SK-N-SH (cell line): Measurements from ENCODE around the gene DCHS1.

Experiments
- EP300 ChIP-seq, 2 experiments: IDR thresholded peaks; 2 replicates each; pipeline versions ENCODE4 v1.4.0 to v1.6.1; 2012; ENCODE audit warnings: borderline replicate concordance in 1 of 2, low read depth in 1 of 2, low read length in 1 of 2
- MEF2A ChIP-seq: IDR thresholded peaks from 2 replicates; pipeline ENCODE4 v1.4.0; 2012; ENCODE audit warnings: low read depth, borderline replicate concordance
- POLR2AphosphoS5 ChIP-seq: IDR thresholded peaks from 2 replicates; pipeline ENCODE4 v1.6.1; 2012; ENCODE audit warnings: low read depth, low read length
- RFX5 ChIP-seq: IDR thresholded peaks from 2 replicates; pipeline ENCODE4 v1.6.1; 2012; ENCODE audit warnings: mild to moderate bottlenecking, improper control_type of control experiment, low read length
- RXRA ChIP-seq: IDR thresholded peaks from 2 replicates; pipeline ENCODE4 v1.4.0; 2012; ENCODE audit warnings: low read depth, mild to moderate bottlenecking, borderline replicate concordance
- SIN3A ChIP-seq: IDR thresholded peaks from 2 replicates; pipeline ENCODE4 v1.6.1; 2012; ENCODE audit warnings: low read depth, mild to moderate bottlenecking, low read length, moderate library complexity, borderline replicate concordance
- SMC3 ChIP-seq: IDR thresholded peaks from 2 replicates; pipeline ENCODE4 v1.6.1; 2012; ENCODE audit warnings: low read depth, low read length, improper control_type of control experiment
- TAF1 ChIP-seq: IDR thresholded peaks from 2 replicates; pipeline ENCODE4 v1.6.1; 2012; ENCODE audit warnings: low read depth, mild to moderate bottlenecking, low read length, moderate library complexity, borderline replicate concordance
- TF ChIP-seq, protein P1 (sequence below): fragments of 200-600 bp; sonication (generic); IDR thresholded peaks from 2 replicates; pipeline ENCODE4 v1.6.1; 2017; ENCODE audit warnings: antibody characterized with exemption, mild to moderate bottlenecking, moderate library complexity
- TF ChIP-seq, protein P2 (sequence below): IDR thresholded peaks from 2 replicates; pipeline ENCODE4 v1.4.0; 2012; ENCODE audit warnings: low read depth

GRCh38 chr11:6616596-6617250, 38.9 kb downstream of the DCHS1 start:
- TF ChIP-seq, protein P1, sequence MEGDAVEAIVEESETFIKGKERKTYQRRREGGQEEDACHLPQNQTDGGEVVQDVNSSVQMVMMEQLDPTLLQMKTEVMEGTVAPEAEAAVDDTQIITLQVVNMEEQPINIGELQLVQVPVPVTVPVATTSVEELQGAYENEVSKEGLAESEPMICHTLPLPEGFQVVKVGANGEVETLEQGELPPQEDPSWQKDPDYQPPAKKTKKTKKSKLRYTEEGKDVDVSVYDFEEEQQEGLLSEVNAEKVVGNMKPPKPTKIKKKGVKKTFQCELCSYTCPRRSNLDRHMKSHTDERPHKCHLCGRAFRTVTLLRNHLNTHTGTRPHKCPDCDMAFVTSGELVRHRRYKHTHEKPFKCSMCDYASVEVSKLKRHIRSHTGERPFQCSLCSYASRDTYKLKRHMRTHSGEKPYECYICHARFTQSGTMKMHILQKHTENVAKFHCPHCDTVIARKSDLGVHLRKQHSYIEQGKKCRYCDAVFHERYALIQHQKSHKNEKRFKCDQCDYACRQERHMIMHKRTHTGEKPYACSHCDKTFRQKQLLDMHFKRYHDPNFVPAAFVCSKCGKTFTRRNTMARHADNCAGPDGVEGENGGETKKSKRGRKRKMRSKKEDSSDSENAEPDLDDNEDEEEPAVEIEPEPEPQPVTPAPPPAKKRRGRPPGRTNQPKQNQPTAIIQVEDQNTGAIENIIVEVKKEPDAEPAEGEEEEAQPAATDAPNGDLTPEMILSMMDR: no peak
- no peak for TF ChIP-seq SIN3A
- TF ChIP-seq RFX5: no peak
- TF ChIP-seq SMC3: no peak
- no peak for TF ChIP-seq MEF2A
- no peak for TF ChIP-seq TAF1
- TF ChIP-seq POLR2AphosphoS5: no peak
- TF ChIP-seq EP300 (IDR thresholded peaks at IDR 0.05; ENCODE audit: borderline replicate concordance in 1 of 2, low read depth in 1 of 2, low read length in 1 of 2): no peak
- TF ChIP-seq, protein P2, sequence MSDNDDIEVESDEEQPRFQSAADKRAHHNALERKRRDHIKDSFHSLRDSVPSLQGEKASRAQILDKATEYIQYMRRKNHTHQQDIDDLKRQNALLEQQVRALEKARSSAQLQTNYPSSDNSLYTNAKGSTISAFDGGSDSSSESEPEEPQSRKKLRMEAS: no peak
- TF ChIP-seq RXRA: no peak
